Neutrophil (primary cell): ENCODE results near the gene TEC.
"Not testable (repeated sequence)": the region's sequence is repeated elsewhere in the genome, so short reads cannot be mapped to it uniquely, and the experiment has no call there.

Experiments
- H3K27ac ChIP-seq: fragments of 200-600 bp; sonication (generic); 2 replicates; pipeline ENCODE4 v1.5.1; 2016; ENCODE audit warnings: mild to moderate bottlenecking, moderate library complexity
- H3K27me3 ChIP-seq: fragments of 200-600 bp; sonication (generic); 2 replicates; pipeline ENCODE4 v1.6.0; 2016; ENCODE audit warnings: mild to moderate bottlenecking
- H3K36me3 ChIP-seq: fragments of 200-600 bp; sonication (generic); 2 replicates; pipeline ENCODE4 v1.5.1; 2017
- H3K4me1 ChIP-seq, 2 experiments: fragments of 200-600 bp in 1 of 2; sonication (generic) in 1 of 2; 1 replicate in 1 of 2; 2 replicates in 1 of 2; pipeline versions ENCODE4 v1.5.1 to v1.6.1; 2013 to 2016; ENCODE audit warnings: low read depth in 1 of 2, low read length in 1 of 2, mild to moderate bottlenecking in 1 of 2, moderate library complexity in 1 of 2; ENCODE audit not compliant: control insufficient read depth in 1 of 2, insufficient read depth in 1 of 2
- H3K4me3 ChIP-seq, 2 experiments: fragments of 200-600 bp in 1 of 2; sonication (generic) in 1 of 2; 1 replicate in 1 of 2; 2 replicates in 1 of 2; pipeline ENCODE4 v1.5.1; 2013 to 2016; ENCODE audit warnings: low read depth in 1 of 2, low read length in 1 of 2, mild to moderate bottlenecking in 1 of 2, moderate library complexity in 1 of 2
- H3K9me3 ChIP-seq: fragments of 200-600 bp; sonication (generic); 2 replicates; pipeline ENCODE4 v1.5.1; 2016
- CTCF ChIP-seq: fragments of 200-600 bp; sonication (generic); IDR thresholded peaks from 2 replicates; pipeline ENCODE4 v1.5.1; 2016; ENCODE audit warnings: antibody characterized with exemption

Gene TEC

GRCh38 chr4:48305508-48305907 is 35.9 kb upstream of the TEC start:
- H3K9me3 ChIP-seq: no peaks in the 10 kb centered on the region
- H3K27me3 ChIP-seq: no peaks in the 10 kb centered on the region
- H3K27ac ChIP-seq: no peak overlapping the region
- no peaks in the 10 kb centered on the region for H3K36me3 ChIP-seq
- H3K4me1 ChIP-seq: no peaks in the 10 kb centered on the region
- H3K4me3 ChIP-seq: no peak overlapping the region
- no peak for TF ChIP-seq CTCF

GRCh38 chr4:48300004-48300403 is 30.4 kb upstream of the TEC start:
- H3K4me3 ChIP-seq: no peak overlapping the region
- no peaks in the 10 kb centered on the region for H3K9me3 ChIP-seq
- no peaks in the 10 kb centered on the region for H3K4me1 ChIP-seq
- no peak overlapping the region for H3K27ac ChIP-seq
- H3K36me3 ChIP-seq: no peaks in the 10 kb centered on the region
- H3K27me3 ChIP-seq: no peaks in the 10 kb centered on the region
- TF ChIP-seq CTCF: no peak

- no peaks in the 10 kb centered on the region for H3K27me3 ChIP-seq
- no peaks in the 10 kb centered on the region for H3K9me3 ChIP-seq
- no peak overlapping the region for H3K27ac ChIP-seq
- no peak overlapping the region for H3K4me3 ChIP-seq
- no peaks in the 10 kb centered on the region for H3K36me3 ChIP-seq
- no peak for TF ChIP-seq CTCF
- H3K4me1 ChIP-seq: no peaks in the 10 kb centered on the region
Measured at GRCh38 chr4:48299560-48299959, 29.9 kb upstream of the TEC start.

DNA sequence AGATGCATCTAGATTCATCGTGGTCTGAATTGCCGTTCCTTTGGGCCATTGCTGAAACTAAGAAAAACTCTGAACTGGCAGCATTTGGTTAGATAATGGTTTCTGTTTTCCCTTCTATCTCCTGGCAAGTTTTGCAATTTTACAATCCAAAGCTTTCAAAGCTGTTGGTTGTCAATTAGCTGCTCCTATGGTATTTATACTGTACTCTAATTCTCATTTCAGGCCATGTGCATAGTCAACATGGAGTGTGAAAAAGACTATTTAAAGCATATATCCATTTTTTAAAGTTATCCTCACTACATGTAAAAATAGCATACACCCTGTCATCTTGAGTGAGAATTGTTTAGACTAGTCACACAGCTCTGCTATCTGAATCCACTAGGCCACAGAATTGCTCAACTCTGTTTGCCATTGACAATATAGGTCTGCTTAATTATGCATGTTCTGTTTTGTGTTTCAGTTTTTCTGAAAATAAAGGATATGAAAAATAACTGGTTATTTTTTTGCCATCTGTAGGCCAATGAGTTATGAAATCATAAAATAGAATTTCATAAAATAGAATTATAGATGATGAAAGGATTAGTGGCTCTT is 27.7 kb upstream of the TEC start:
- H3K4me1 ChIP-seq: no peaks in the 10 kb centered on the region
- no peak for TF ChIP-seq CTCF
- no peak overlapping the region for H3K4me3 ChIP-seq
- H3K36me3 ChIP-seq: no peaks in the 10 kb centered on the region
- H3K27ac ChIP-seq: no peak overlapping the region
- no peaks in the 10 kb centered on the region for H3K9me3 ChIP-seq
- H3K27me3 ChIP-seq: no peaks in the 10 kb centered on the region

DNA sequence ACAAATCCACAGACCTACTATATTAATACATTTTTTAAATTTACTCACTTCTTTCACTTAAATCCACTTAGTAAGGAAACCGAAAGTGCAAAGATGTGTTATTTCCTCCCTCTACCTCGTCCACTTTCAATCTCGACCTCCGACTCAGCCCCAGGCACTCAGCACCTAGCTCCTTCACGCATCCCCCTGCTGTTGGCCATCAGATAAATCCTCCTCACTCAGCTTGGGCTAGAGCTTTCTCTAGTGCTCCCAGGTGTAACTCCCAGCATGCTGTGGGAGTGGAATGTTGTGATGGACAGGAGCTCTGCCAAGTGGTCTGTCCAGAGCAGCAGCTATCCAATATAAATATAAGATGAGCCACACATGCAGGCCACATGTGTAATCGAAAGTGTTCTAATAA is 26.7 kb upstream of the TEC start:
- no peaks in the 10 kb centered on the region for H3K9me3 ChIP-seq
- no peaks in the 10 kb centered on the region for H3K27me3 ChIP-seq
- no peaks in the 10 kb centered on the region for H3K36me3 ChIP-seq
- no peak overlapping the region for H3K4me3 ChIP-seq
- no peaks in the 10 kb centered on the region for H3K4me1 ChIP-seq
- no peak for TF ChIP-seq CTCF
- no peak overlapping the region for H3K27ac ChIP-seq

GRCh38 chr4:48295116-48295515 is 25.5 kb upstream of the TEC start:
- Histone ChIP-seq H3K4me3 (no peak overlapping the region), H3K27ac (no peak overlapping the region), H3K27me3 (no peaks in the 10 kb centered on the region), H3K9me3 (no peaks in the 10 kb centered on the region), H3K36me3 (no peaks in the 10 kb centered on the region), H3K4me1 (no peaks in the 10 kb centered on the region)
- no peak for TF ChIP-seq CTCF

DNA sequence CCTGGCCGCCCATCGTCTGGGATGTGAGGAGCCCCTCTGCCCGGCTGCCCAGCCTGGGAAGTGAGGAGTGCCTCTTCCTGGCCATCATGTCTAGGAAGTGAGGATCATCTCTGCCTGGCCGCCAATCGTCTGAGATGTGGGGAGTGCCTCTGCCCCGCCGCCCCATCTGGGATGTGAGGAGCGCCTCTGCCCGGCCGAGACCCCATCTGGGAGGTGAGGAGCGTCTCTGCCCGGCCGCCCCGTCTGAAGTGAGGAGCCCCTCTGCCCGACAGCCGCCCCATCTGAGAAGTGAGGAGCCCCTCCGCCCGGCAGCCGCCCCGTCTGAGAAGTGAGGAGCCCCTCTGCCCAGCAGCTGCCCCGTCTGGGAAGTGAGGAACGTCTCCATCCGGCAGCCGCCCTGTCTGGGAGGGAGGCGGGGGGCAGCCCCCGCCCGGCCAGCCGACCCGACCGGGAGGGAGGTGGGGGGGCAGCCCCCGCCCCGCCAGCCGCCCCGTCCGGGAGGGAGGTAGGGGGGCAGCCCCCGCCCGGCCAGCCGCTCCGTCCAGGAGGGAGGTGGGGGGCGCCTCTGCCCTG is 22.7 kb upstream of the TEC start:
- not testable (repeated sequence) for H3K27ac ChIP-seq, H3K4me1 ChIP-seq, H3K27me3 ChIP-seq, H3K4me3 ChIP-seq, H3K36me3 ChIP-seq, H3K9me3 ChIP-seq
